GM12891 (cell line): Measurements from ENCODE around the gene PROKR1.

Experiments used
- POLR2A ChIP-seq: IDR thresholded peaks from 2 replicates; pipeline ENCODE4 v1.6.1; 2011; ENCODE audit warnings: low read depth, low read length, control low read depth
- POLR2AphosphoS5 ChIP-seq: IDR thresholded peaks from 2 replicates; pipeline ENCODE4 v1.6.1; 2011; ENCODE audit warnings: low read depth, low read length, control low read depth

- no peak for TF ChIP-seq POLR2A
- TF ChIP-seq POLR2AphosphoS5: no peak
Observed at GRCh38 chr2:68659081-68659480, 15.7 kb downstream of the PROKR1 start.
